HG02588 (cell line): Measurements from ENCODE around the gene C8A.

Experiments used
- ATAC-seq: cut with Tn5 transposase; IDR thresholded peaks from one replicate; pipeline ENCODE4 v1.9.1; 2021; ENCODE audit warnings: mild to moderate bottlenecking, moderate library complexity; ENCODE audit not compliant: unreplicated experiment

Gene C8A

GRCh38 chr1:56964349-56965017, 109.9 kb downstream of the C8A start:
- no peak for ATAC-seq

- no peak for ATAC-seq
Observed at GRCh38 chr1:56965191-56965590, 110.6 kb downstream of the C8A start.

- no peak for ATAC-seq
Observed at GRCh38 chr1:56965916-56966697, 111.5 kb downstream of the C8A start, which contains the start of gene C8B. Gene C8B, minus strand, starts transcription at chr1:56966015. Its CDS starts 67 bp downstream, at chr1:56965948.

GRCh38 chr1:56966698-56966999, 112.1 kb downstream of the C8A start:
- ATAC-seq, result no peak

GRCh38 chr1:56967355-56967754, 112.8 kb downstream of the C8A start:
- no peak for ATAC-seq
